ENCODE data around the gene IMMP2L. TPM values are rescaled to one million over a fixed set of nuclear protein-coding genes. Genes with fewer than 3 reads are reported as not detected.

The IMMP2L gene
- total and polyA plus RNA-seq, 2 of the 13 experiments (the other 11 are each of a cell fraction or from before 2014, with no cell fraction given): 7.8 to 16.9 TPM

DNA sequence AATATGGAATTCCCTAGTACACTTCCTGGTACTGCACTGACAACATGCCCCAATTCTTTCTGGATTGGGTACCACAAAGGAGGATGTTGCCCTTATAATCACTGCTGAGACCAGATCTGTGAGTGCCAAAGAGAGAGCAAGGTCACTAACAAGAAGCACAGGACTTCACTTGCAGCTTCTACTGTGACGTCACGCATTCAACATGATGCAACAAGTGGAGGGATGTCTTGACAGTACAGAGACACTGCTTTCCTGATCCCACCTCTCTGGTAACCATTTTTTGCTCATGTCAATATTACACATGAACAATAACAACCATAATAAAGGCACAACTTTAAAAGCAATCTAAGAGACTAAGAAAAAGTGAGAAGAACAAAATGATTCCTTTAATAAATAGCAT is 885.5 kb downstream of the IMMP2L start (continued):
- TF ChIP-seq ZFP36L2 (CRISPR knock-in tag; IDR thresholded peaks at IDR 0.05) (no peak), ZBTB3 (CRISPR knock-in tag; IDR thresholded peaks at IDR 0.05; ENCODE audit: borderline replicate concordance, low read depth) (no peak), ZFYVE20 (CRISPR knock-in tag; IDR thresholded peaks at IDR 0.05; ENCODE audit: borderline replicate concordance, low read depth) (no peak), HNRNPH1 (optimal IDR thresholded peaks at IDR 0.05; ENCODE audit: low read depth, low read length) (no peak), HOXA7 (CRISPR knock-in tag; IDR thresholded peaks at IDR 0.05) (no peak), ZBTB21 (CRISPR knock-in tag; IDR thresholded peaks at IDR 0.05) (0 out of 2 replicates have a peak, but pooled peaks have one; percentile 57), ATF4 (CRISPR knock-in tag; IDR thresholded peaks at IDR 0.05) (0 out of 4 replicates have a peak, but pooled peaks of 1 of the 2 experiments have one; percentile 49), RBM39 (IDR thresholded peaks at IDR 0.05; ENCODE audit: low read depth, low read length, poor library complexity, severe bottlenecking) (no peak), SIX4 (CRISPR knock-in tag; IDR thresholded peaks at IDR 0.05) (no peak), BCL6 (CRISPR knock-in tag; IDR thresholded peaks at IDR 0.05) (no peak), CEBPB (IDR thresholded peaks at IDR 0.05; ENCODE audit: borderline replicate concordance, low read depth, low read length) (peak; percentile 35; the same call in 1 of the 2 replicates), ZNF367 (CRISPR knock-in tag; IDR thresholded peaks at IDR 0.05; ENCODE audit: borderline replicate concordance) (no peak), ZNF772 (CRISPR knock-in tag; IDR thresholded peaks at IDR 0.05) (no peak), MLXIP (CRISPR knock-in tag; IDR thresholded peaks at IDR 0.05; ENCODE audit: borderline replicate concordance) (no peak), ZNF609 (CRISPR knock-in tag; IDR thresholded peaks at IDR 0.05; ENCODE audit: borderline replicate concordance) (no peak), CEBPG (CRISPR knock-in tag; IDR thresholded peaks at IDR 0.05) (0 out of 2 replicates have a peak, but pooled peaks have one; percentile 5), HMG20A (CRISPR knock-in tag; IDR thresholded peaks at IDR 0.05; ENCODE audit: borderline replicate concordance) (no peak), SMAD3 (CRISPR knock-in tag; IDR thresholded peaks at IDR 0.05) (no peak), TAF1 (CRISPR knock-in tag; IDR thresholded peaks at IDR 0.05) (no peak), ZNF777 (CRISPR knock-in tag; IDR thresholded peaks at IDR 0.05) (no peak), ZNF383 (CRISPR knock-in tag; IDR thresholded peaks at IDR 0.05; ENCODE audit: borderline replicate concordance) (no peak)

Measured in HepG2 (cell line).